ENCODE results near the gene BOC. TPM values are rescaled to one million over a fixed set of nuclear protein-coding genes. Genes with fewer than 3 reads are reported as not detected.

Gene BOC
- total RNA-seq, 1 donor from 2014 or later, result 4.7 TPM

GRCh38 chr3:113200946-113201345, 10.4 kb upstream of the BOC start:
- DNase-seq (ENCODE audit: low read depth), result no peak
- Histone ChIP-seq H3K36me3 (ENCODE audit: control insufficient read depth, insufficient read depth, low read length) (no peaks in the 10 kb centered on the region), H3K4me3 (ENCODE audit: low read depth, low read length) (no peak overlapping the region), H3K27me3 (ENCODE audit: control insufficient read depth, insufficient read depth, low read length) (no peaks in the 10 kb centered on the region)
- TF ChIP-seq CTCF (IDR thresholded peaks at IDR 0.05; ENCODE audit: insufficient read depth, low read length, poor library complexity, severe bottlenecking), result no peak

GRCh38 chr3:113204371-113204770, 7.0 kb upstream of the BOC start:
- Histone ChIP-seq H3K27me3 (ENCODE audit: control insufficient read depth, insufficient read depth, low read length) (no peaks in the 10 kb centered on the region), H3K36me3 (ENCODE audit: control insufficient read depth, insufficient read depth, low read length) (no peaks in the 10 kb centered on the region), H3K4me3 (ENCODE audit: low read depth, low read length) (no peak overlapping the region)
- no peak for TF ChIP-seq CTCF (IDR thresholded peaks at IDR 0.05; ENCODE audit: insufficient read depth, low read length, poor library complexity, severe bottlenecking)
- no peak for DNase-seq (ENCODE audit: low read depth)

GRCh38 chr3:113205481-113205880, 5.9 kb upstream of the BOC start:
- Histone ChIP-seq H3K36me3 (ENCODE audit: control insufficient read depth, insufficient read depth, low read length) (no peaks in the 10 kb centered on the region), H3K27me3 (ENCODE audit: control insufficient read depth, insufficient read depth, low read length) (no peaks in the 10 kb centered on the region), H3K4me3 (ENCODE audit: low read depth, low read length) (no peak overlapping the region)
- no peak for TF ChIP-seq CTCF (IDR thresholded peaks at IDR 0.05; ENCODE audit: insufficient read depth, low read length, poor library complexity, severe bottlenecking)
- no peak for DNase-seq (ENCODE audit: low read depth)

- no peak for DNase-seq (ENCODE audit: low read depth)
- peaks cover 5% of the 10 kb centered on the region for H3K27me3 ChIP-seq (ENCODE audit: control insufficient read depth, insufficient read depth, low read length)
- no peaks in the 10 kb centered on the region for H3K36me3 ChIP-seq (ENCODE audit: control insufficient read depth, insufficient read depth, low read length)
- TF ChIP-seq CTCF (IDR thresholded peaks at IDR 0.05; ENCODE audit: insufficient read depth, low read length, poor library complexity, severe bottlenecking), result no peak
- H3K4me3 ChIP-seq (ENCODE audit: low read depth, low read length), result peak overlapping the region; percentile 85
Measured at GRCh38 chr3:113210604-113211329, 590 bp upstream of the BOC start.

- TF ChIP-seq CTCF (IDR thresholded peaks at IDR 0.05; ENCODE audit: insufficient read depth, low read length, poor library complexity, severe bottlenecking), result no peak
- peaks cover 5% of the 10 kb centered on the region for H3K27me3 ChIP-seq (ENCODE audit: control insufficient read depth, insufficient read depth, low read length)
- no peaks in the 10 kb centered on the region for H3K36me3 ChIP-seq (ENCODE audit: control insufficient read depth, insufficient read depth, low read length)
- peak overlapping the region; percentile 85 for H3K4me3 ChIP-seq (ENCODE audit: low read depth, low read length)
- no peak for DNase-seq (ENCODE audit: low read depth)
Measured at GRCh38 chr3:113212150-113212843, 940 bp downstream of the BOC start.

Measured in kidney epithelial cell (primary cell).